RKO (cell line): ENCODE measurements around the gene SUSD4.

Experiments used
- DNase-seq: peaks from one replicate; pipeline ENCODE4 v3.0.0-alpha.2; 2016; ENCODE audit warnings: low spot score

SUSD4 gene

DNA sequence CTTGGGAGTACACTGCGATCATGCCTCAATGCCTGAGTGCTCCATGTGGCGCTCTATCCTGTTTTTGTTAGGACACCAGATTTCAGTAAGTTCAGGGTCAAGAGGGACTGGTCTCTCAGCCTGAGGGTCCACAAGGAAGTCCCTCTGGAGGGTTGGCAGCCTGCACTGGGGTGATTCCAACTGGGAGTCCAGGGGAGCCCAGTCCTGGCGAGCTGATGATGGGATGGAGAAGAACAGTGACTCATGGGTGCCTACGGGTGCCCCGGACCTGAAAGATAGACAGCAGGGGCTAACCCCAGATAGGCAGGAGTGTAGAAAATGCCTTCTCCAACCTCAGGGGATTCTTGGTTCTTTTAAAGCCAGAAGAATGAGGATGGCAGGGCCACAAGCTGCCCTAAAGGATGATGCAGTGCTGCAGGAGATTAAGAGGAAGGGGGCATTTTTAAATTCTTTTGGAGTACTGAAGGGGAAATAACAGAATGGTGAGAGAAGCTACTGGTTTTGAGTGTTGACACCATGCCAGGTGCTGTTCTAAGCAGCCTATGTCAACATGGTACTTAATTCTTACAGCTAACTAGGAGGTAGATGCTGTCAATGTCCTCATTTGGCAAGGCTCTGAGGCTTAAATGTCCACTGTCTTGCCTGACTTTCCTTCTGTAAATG lies 152.5 kb downstream of the SUSD4 start:
- DNase-seq: no peak

DNA sequence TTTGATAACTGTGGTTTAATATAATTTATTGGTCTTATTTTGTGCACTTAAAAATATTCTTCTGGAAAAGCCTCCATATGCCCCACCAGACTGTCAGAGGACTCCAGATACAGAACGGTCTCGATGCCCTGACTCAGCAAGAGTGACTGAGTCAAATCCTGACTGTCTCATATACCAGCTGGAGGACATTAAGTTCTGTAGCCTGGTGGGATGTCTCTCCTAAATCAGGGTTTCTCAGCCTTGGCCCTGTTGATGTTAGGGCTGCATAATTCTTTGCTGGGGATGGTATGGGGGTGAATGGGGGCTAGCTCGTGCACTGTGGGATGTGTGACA lies 153.2 kb downstream of the SUSD4 start:
- DNase-seq: peak; percentile 16

DNA sequence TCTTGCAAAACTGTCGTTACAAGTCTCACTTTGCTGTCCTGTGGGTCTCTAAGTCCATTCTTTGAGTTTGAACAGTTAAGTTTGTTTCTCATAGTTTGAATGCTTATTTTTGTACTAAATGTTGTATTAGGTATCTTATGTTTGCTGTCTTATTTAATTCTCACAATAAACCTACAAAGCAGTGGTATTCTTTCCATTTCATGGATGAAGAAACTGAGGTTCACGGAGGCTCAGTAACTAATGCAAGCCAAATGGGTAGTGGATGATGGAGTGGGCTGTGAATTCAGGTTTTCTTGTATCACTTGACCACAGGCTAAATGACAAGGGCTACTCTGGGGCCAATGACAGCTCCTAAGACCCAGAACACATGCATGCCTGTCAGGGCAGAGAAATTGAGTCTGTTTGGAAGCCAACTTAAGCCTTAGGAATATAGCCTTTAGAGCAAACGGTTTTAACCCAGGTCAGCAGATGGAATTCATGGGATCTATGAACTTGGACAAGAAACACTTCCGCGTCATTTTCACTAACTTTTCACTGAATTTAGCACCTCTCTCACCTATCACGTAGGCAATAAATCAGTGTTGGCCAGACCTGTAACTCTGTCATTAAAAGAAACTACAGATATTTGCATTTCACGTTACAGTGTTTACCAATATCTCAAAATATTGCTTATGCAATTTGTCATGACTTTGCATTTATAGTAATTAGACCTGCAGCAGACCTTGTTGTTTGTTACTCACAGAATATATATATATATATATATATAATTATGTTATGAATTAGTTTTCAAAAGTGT lies 153.8 kb downstream of the SUSD4 start:
- no peak for DNase-seq

- no peak for DNase-seq
Observed at GRCh38 chr1:223209293-223209898, 154.6 kb downstream of the SUSD4 start.

- DNase-seq: no peak
Observed at GRCh38 chr1:223208164-223209076, 155.6 kb downstream of the SUSD4 start.

GRCh38 chr1:223207293-223208066 lies 156.5 kb downstream of the SUSD4 start:
- DNase-seq: no peak

DNA sequence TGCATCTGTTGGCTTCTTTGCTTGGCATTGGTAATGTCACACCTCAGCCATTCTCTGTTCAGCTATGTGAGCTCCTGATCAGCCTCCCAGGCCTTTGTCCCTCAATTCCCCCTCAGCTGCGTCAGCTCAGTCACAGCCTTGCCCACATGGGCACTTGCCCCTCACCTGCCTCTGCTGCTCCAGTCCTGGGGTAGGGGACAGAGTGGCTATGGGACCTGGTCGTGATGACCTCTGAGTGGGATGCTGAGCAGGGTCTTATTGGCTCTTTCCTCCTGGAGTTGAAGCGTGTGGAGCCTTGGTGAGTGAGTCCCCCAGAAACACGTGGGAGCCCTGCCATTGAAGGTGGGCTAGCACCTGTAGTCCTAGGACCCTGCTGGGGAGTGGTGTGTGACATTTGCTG lies 159.6 kb downstream of the SUSD4 start:
- DNase-seq: no peak

GRCh38 chr1:223203694-223204093 lies 160.3 kb downstream of the SUSD4 start:
- DNase-seq: no peak

DNA sequence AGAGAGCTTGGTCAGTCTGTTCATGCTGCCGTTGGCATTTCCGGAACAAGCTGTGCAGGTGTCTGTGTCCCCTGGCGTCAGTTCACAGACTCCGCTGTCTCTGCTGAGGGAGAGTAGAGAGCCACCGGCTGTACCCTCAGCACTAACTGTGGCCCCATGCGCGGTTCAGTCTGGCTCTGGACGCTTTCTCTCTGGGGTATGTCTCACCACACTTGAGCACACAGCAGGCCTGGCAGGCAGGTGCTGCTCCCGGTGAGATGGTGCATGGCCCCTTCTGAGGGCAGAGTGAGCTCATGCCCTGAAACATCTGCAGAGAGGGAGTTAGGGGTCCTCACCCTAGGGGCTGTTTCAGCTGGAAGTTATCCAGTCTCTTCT lies 161.0 kb downstream of the SUSD4 start:
- DNase-seq: no peak

DNA sequence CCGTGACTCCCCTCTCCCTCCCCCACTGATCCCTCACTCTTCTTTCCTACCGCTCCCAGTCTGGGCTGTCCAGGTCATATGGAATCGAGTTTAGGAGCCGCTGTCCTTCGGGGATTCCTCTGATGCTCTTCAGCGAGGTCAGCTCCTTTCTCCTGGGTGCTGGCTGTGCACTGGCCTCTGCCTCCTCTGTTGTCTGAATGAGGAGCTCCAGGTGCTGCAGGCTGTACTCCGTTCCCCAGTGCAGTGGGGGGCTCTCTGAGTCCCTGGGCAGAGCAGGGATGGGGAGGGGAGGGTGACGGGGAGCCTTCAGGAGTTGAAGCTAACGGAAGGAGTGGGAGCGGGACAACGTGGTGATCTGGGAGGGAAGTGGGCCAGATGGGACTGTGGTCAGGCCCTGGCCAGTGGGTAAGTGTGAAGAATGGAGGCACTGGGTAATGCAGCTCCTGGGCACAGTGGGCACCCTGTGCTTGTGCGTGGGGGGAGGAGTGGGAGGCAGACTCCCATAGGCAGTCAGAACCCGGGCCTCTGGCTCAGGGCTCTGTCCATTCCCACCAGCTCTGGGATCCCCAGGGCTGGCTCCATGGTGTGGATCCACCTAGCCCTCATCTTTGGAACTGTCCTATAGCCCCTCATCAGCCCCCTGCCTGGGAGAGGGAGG lies 161.5 kb downstream of the SUSD4 start:
- no peak for DNase-seq

DNA sequence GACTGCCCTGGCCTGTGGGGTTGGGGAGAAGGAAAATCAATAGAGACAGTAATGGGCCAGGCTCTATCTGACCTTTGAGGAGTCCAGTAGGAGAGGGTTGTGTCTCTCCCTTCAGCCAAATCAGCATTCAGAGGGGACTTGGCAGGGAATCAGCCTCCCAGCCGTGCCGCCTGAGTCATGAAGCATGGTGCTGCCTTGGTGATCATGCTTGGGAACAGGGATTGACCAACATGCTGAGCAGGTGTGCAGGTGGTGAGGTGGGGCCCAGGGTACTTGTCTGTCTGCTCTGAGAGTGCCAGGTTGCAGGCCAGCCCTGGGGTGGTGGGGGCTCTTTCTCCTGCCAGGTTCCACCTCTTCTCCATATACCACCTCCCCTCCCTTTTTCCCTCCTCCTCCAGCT lies 162.0 kb downstream of the SUSD4 start:
- no peak for DNase-seq

- DNase-seq: no peak
Observed at GRCh38 chr1:223200903-223201302, 163.1 kb downstream of the SUSD4 start.

GRCh38 chr1:223199094-223199647 lies 164.8 kb downstream of the SUSD4 start:
- DNase-seq: no peak

DNA sequence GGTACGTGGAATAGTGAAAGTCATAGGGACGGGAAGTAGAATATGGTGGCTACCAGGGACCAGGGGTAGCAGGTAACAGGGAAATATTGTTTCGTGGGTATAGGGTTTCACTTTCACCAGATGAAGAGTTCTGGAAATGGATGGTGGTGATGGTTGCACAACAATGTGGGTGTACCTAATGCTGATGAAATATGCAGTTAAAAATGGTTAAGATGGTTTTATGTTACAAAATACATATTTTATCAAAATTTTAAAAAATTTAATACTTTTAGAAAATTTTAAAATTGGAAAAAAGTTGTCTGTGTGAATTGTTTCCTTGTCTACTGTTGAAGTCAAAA lies 165.4 kb downstream of the SUSD4 start:
- no peak for DNase-seq

GRCh38 chr1:223197923-223198627 lies 165.9 kb downstream of the SUSD4 start:
- DNase-seq: no peak

GRCh38 chr1:223189903-223190724 lies 173.9 kb downstream of the SUSD4 start:
- peak; percentile 24 for DNase-seq

- DNase-seq: no peak
Observed at GRCh38 chr1:223189525-223189902, 174.5 kb downstream of the SUSD4 start.

DNA sequence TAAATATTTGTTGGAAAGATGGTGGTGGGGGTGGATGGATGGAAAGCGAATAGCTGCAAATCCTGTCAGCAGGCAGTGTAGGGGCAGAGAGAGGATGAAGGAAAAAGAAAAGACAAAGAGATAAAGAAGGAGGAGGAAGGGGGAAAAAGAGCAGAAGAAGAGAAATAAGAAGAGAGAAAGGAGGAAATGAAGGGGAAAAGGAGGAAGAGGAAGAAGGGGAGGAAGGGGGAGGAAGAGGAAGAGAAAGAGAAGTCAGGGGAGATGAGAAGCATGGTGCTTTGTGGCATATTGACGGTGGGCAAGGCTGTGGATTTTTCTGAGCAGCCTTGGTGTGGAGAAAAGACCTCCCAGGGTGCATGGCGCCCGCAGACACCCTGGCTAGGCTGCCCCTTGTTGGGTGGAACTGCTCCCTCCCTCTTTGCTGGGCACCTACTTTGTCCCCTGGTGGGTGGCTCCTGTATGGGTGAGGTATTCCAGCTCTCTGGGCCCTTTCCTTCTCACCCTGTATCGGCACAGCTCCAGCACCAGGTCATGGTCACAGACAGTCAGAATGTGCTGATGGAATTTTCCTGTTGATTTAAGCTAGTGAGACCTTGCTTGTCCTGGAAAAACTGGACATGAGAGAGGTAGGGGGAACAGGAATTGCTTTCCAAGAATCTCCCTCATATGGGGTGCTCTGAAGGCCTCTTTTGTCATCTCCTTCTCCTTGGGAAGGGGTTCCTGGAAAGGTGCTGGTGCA lies 175.2 kb downstream of the SUSD4 start:
- DNase-seq: no peak

GRCh38 chr1:223186800-223187199 lies 177.2 kb downstream of the SUSD4 start:
- DNase-seq: no peak
